AG20443 (cell line): ENCODE data around the gene POLG.

Experiments used
- DNase-seq: peaks from one replicate; pipeline ENCODE4 v3.0.0; 2012; ENCODE audit warnings: low spot score, mixed read lengths

Gene POLG

GRCh38 chr15:89370120-89370977 is 35.7 kb upstream of the POLG start:
- no peak for DNase-seq

- no peak for DNase-seq
Measured at GRCh38 chr15:89369341-89369947, 34.8 kb upstream of the POLG start.

- DNase-seq, result no peak
Measured at GRCh38 chr15:89368566-89369223, 34.1 kb upstream of the POLG start.

GRCh38 chr15:89367485-89368451 is 33.1 kb upstream of the POLG start:
- peak; percentile 49 for DNase-seq

- no peak for DNase-seq
Measured at GRCh38 chr15:89366656-89367393, 32.2 kb upstream of the POLG start.

GRCh38 chr15:89365462-89366065 is 30.9 kb upstream of the POLG start:
- DNase-seq, result no peak

- no peak for DNase-seq
Measured at GRCh38 chr15:89364741-89365450, 30.3 kb upstream of the POLG start.

- no peak for DNase-seq
Measured at GRCh38 chr15:89364341-89364740, 29.7 kb upstream of the POLG start.

- no peak for DNase-seq
Measured at GRCh38 chr15:89363770-89364169, 29.1 kb upstream of the POLG start.

GRCh38 chr15:89363133-89363532 is 28.5 kb upstream of the POLG start:
- no peak for DNase-seq

GRCh38 chr15:89362203-89363101 is 27.8 kb upstream of the POLG start:
- DNase-seq, result no peak

GRCh38 chr15:89361451-89362202 is 27.0 kb upstream of the POLG start:
- DNase-seq, result peak; percentile 92

GRCh38 chr15:89360294-89360971 is 25.8 kb upstream of the POLG start:
- no peak for DNase-seq

- DNase-seq, result no peak
Measured at GRCh38 chr15:89359471-89360293, 25.1 kb upstream of the POLG start.

GRCh38 chr15:89358755-89359439 is 24.3 kb upstream of the POLG start:
- peak; percentile 93 for DNase-seq

- DNase-seq, result no peak
Measured at GRCh38 chr15:89358435-89358754, 23.8 kb upstream of the POLG start.
